Astrocyte (in vitro differentiated cells and primary cell): ENCODE measurements around the gene CMTR1.

Experiments used
- CTCF ChIP-seq: IDR thresholded peaks from 2 replicates; pipeline ENCODE4 v1.5.1; 2011; ENCODE audit warnings: low read depth, mild to moderate bottlenecking, inconsistent platforms, low read length, moderate library complexity; ENCODE audit not compliant: insufficient read depth
- EZH2 ChIP-seq: IDR thresholded peaks from 2 replicates; pipeline ENCODE4 v1.6.1; 2012; ENCODE audit warnings: mild to moderate bottlenecking, low read length, inconsistent platforms; ENCODE audit not compliant: insufficient read depth

GRCh38 chr6:37524970-37525318 lies 91.9 kb downstream of the CMTR1 start:
- no peak for TF ChIP-seq CTCF
- no peak for TF ChIP-seq EZH2
